Esophagus muscularis mucosa (tissue), 4 donors: ENCODE data around the gene ANXA10. TPM values are rescaled to one million over a fixed set of nuclear protein-coding genes. Genes with fewer than 3 reads are reported as not detected.

Experiments
- DNase-seq: peaks from one replicate; pipeline ENCODE4 v3.0.0-alpha.2; 2017; ENCODE audit errors: extremely low spot score
- H3K27ac ChIP-seq, 4 donors: fragments of 200-600 bp; sonication (generic); replicated peaks in 1 of 4; 1 replicate in 3 of 4; 2 replicates in 1 of 4; pipeline ENCODE4 v1.5.1; 2016 to 2019; ENCODE audit warnings: mild to moderate bottlenecking in 1 of 4
- H3K27me3 ChIP-seq, 4 donors: fragments of 200-600 bp; sonication (generic); one replicate each; pipeline versions ENCODE4 v1.5.1 to v1.6.0; 2016 to 2019
- H3K36me3 ChIP-seq, 4 donors: fragments of 200-600 bp; sonication (generic); one replicate each; pipeline ENCODE4 v1.5.1; 2016 to 2019
- H3K4me1 ChIP-seq, 4 donors: fragments of 200-600 bp; sonication (generic); one replicate each; pipeline ENCODE4 v1.5.1; 2016 to 2019
- H3K4me3 ChIP-seq, 4 donors: fragments of 200-600 bp; sonication (generic); 1 replicate in 2 of 4; 2 replicates in 2 of 4; pipeline ENCODE4 v1.5.1; 2016 to 2019; ENCODE audit warnings: mild to moderate bottlenecking in 4 of 4, moderate library complexity in 1 of 4
- H3K9me3 ChIP-seq, 4 donors: fragments of 200-600 bp; sonication (generic); 1 replicate in 3 of 4; 2 replicates in 1 of 4; pipeline ENCODE4 v1.5.1; 2016 to 2019
- EP300 ChIP-seq: sonication (generic); formaldehyde crosslinking; IDR thresholded peaks from one replicate; pipeline ENCODE4 v1.6.1; 2017; ENCODE audit warnings: antibody characterized with exemption
- POLR2A ChIP-seq: fragments of 450-650 bp; IDR thresholded peaks from one replicate; pipeline ENCODE4 v1.6.1; 2017; ENCODE audit warnings: antibody characterized with exemption, moderate library complexity, mild to moderate bottlenecking, low read depth
- POLR2AphosphoS5 ChIP-seq, 2 donors: sonication (generic); formaldehyde crosslinking; IDR thresholded peaks; one replicate each; pipeline ENCODE4 v1.6.1; 2017; ENCODE audit warnings: antibody characterized with exemption in 2 of 2
- WGBS: methylation state at CpG from one replicate; pipeline ENCODE4 v1.1.5; 2018; 5-methylcytosine and 5-hydroxymethylcytosine counted together
- intact Hi-C: fragments of 100-400 bp; cut with DNase I; formaldehyde crosslinking; loops from one replicate; pipeline ENCODE4 v1.15.1; 2023
- total RNA-seq, 4 donors: library from RNA; depleted of rRNA; stranded (reverse); fragments of >200 nt; gene quantifications; one replicate each; pipeline versions ENCODE4 v1.1.0 to v1.2.1, GENCODE V29; 2016
- TF ChIP-seq, protein P1 (sequence below), 3 experiments: fragments of 200-600 bp in 2 of 3; fragments of 450-650 bp in 1 of 3; sonication (generic) in 2 of 3; IDR thresholded peaks; one replicate each; pipeline ENCODE4 v1.5.1; 2017 to 2019; ENCODE audit warnings: antibody characterized with exemption in 3 of 3, mild to moderate bottlenecking in 2 of 3, moderate library complexity in 1 of 3

ANXA10 gene
- total RNA-seq, 4 donors from 2014 or later, result 4.6 TPM; not detected in 3

DNA sequence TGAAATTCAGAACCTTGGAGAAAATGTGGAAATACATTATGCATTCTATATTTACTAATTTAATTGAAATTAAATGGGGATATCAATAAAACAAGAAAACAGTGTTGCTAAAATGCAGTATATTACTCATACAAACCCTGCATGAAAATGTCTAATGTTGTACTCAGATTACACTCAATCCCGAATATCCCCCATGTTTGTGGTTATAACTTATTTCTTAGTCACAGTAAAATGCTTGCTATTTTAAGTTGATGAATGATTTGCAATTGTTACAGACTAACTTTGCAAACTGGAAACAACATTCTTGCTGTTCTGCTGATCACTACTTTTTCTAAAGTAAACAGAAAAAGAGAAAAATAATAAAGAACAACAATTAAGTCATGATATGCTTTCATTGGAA lies 33.1 kb upstream of the ANXA10 start:
- no peak for DNase-seq
- intact Hi-C loops, result no loop called here
- Histone ChIP-seq H3K36me3 (no peaks in the 10 kb centered on the region), H3K4me1 (no peaks in the 10 kb centered on the region), H3K27ac (no peak overlapping the region), H3K9me3 (no peaks in the 10 kb centered on the region), H3K27me3 (no peaks in the 10 kb centered on the region), H3K4me3 (no peak overlapping the region)
- TF ChIP-seq EP300 (no peak), POLR2A (no peak)
- TF ChIP-seq, protein P1, sequence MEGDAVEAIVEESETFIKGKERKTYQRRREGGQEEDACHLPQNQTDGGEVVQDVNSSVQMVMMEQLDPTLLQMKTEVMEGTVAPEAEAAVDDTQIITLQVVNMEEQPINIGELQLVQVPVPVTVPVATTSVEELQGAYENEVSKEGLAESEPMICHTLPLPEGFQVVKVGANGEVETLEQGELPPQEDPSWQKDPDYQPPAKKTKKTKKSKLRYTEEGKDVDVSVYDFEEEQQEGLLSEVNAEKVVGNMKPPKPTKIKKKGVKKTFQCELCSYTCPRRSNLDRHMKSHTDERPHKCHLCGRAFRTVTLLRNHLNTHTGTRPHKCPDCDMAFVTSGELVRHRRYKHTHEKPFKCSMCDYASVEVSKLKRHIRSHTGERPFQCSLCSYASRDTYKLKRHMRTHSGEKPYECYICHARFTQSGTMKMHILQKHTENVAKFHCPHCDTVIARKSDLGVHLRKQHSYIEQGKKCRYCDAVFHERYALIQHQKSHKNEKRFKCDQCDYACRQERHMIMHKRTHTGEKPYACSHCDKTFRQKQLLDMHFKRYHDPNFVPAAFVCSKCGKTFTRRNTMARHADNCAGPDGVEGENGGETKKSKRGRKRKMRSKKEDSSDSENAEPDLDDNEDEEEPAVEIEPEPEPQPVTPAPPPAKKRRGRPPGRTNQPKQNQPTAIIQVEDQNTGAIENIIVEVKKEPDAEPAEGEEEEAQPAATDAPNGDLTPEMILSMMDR (IDR thresholded peaks at IDR 0.05), result no peak
- WGBS, result 84% methylated on average over 1 of the region's 1 CpG

DNA sequence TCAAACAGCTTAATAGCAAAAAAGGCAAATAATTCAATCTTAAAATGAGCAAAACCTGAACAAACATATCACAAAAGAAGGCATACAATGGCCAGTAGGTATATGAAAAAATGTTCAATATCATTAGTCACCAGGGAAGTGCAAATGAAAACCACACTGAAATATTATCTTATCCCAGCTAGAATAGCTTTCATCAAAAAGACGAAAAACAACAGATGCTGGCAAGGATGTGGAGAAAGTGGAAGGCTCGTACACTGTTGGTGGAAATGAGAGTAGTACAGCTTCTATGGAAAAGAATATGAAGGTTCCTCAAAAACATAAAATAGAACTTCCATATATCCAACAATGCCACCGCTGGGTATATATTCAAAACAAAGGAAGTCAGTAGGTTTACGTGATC lies 29.3 kb upstream of the ANXA10 start:
- TF ChIP-seq, protein P1 (IDR thresholded peaks at IDR 0.05), result no peak
- TF ChIP-seq POLR2AphosphoS5 (IDR thresholded peaks at IDR 0.05) (no peak), EP300 (no peak), POLR2A (no peak)
- H3K4me1 ChIP-seq, result no peaks in the 10 kb centered on the region
- intact Hi-C loops, result no loop called here
- H3K9me3 ChIP-seq, result no peaks in the 10 kb centered on the region
- no peak overlapping the region for H3K27ac ChIP-seq
- no peak overlapping the region for H3K4me3 ChIP-seq
- DNase-seq, result no peak
- H3K27me3 ChIP-seq, result no peaks in the 10 kb centered on the region
- H3K36me3 ChIP-seq, result no peaks in the 10 kb centered on the region
- 85% methylated on average over 4 of the region's 4 CpGs for WGBS

DNA sequence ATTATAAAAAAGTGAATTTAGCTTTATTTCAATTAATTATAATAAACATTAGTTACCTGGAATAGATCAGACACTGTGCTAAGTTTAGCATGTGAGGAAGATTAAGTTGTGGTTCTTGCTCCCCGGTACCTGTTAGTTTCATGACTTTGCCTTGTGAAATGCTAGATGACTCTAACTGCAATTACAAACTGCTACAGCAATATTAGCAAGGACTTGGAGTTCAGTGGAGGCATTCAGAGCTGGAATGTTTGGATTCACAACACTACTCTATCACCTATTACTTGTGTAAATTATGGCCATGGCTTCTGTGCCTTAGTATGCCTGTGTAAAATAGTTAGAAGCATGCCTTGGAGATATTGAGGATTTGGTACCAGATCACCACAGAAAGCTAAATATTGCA lies 21.4 kb upstream of the ANXA10 start:
- H3K4me3 ChIP-seq, result no peak overlapping the region
- intact Hi-C loops, result loop anchor here (10.0 kb wide), 1 partner anchor 1906 kb away; no protein-coding TSS in a partner anchor
- TF ChIP-seq EP300 (no peak), POLR2A (no peak), POLR2AphosphoS5 (IDR thresholded peaks at IDR 0.05) (no peak)
- TF ChIP-seq, protein P1 (IDR thresholded peaks at IDR 0.05), result no peak

DNA sequence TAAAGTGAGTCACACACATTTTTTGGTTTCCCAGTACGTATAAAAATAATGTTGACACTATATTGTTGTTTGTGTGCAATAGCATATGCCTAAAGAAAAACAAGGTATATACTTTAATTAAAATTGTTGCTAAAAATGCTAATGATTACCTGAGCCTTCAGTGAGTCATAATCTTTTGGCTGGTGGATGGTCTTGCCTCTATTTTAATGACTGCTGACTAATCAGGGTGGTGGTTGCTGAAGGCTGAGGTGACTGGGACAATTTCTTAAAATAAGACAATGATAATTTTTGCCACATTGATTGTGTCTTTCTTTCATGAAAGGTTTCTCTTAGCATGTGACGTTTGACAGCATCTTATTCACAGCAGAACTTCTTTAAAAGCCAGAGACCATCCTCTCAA lies 21.0 kb upstream of the ANXA10 start:
- Histone ChIP-seq H3K27ac (no peak overlapping the region), H3K4me3 (no peak overlapping the region), H3K36me3 (no peaks in the 10 kb centered on the region), H3K27me3 (no peaks in the 10 kb centered on the region), H3K4me1 (no peaks in the 10 kb centered on the region), H3K9me3 (peaks cover 0 to 4% (median 0%) of the 10 kb centered on the region in 4 donors)
- intact Hi-C loops, result loop anchor here (10.0 kb wide), 1 partner anchor 1907 kb away; no protein-coding TSS in a partner anchor
- TF ChIP-seq, protein P1 (IDR thresholded peaks at IDR 0.05), result no peak
- TF ChIP-seq EP300, result no peak
- no peak for TF ChIP-seq POLR2A
- TF ChIP-seq POLR2AphosphoS5 (IDR thresholded peaks at IDR 0.05), result no peak
- 77% methylated on average over 2 of the region's 2 CpGs for WGBS
- no peak for DNase-seq

More for the DNA sequence above, 21.4 kb upstream of the ANXA10 start:
- no peaks in the 10 kb centered on the region for H3K27me3 ChIP-seq
- H3K36me3 ChIP-seq, result no peaks in the 10 kb centered on the region
- no peak for DNase-seq
- WGBS, result 81% methylated on average over 1 of the region's 1 CpG
- peaks cover 0 to 4% (median 0%) of the 10 kb centered on the region in 4 donors for H3K9me3 ChIP-seq
- H3K4me1 ChIP-seq, result no peaks in the 10 kb centered on the region
- H3K27ac ChIP-seq, result no peak overlapping the region

DNA sequence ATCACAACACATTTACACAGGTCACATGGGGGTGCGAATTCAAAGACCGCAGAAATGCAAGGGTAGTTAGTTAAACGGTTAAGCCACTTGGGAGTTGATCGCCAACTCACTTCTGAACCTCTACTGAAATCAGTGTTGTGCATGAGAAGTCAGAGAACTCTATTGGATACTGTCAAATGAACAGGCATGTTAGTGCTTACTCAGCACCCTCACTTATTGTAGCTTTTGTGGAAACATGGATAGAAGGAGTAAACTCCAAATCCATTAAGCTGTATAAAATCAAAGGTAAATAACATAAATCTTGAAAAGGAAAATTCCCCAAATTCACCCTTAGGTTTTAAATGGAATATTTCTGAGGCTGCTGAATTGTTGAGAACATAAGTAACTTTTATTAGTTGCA lies 17.5 kb upstream of the ANXA10 start:
- Histone ChIP-seq H3K9me3 (no peaks in the 10 kb centered on the region), H3K36me3 (no peaks in the 10 kb centered on the region), H3K27ac (no peak overlapping the region), H3K4me1 (no peaks in the 10 kb centered on the region), H3K27me3 (no peaks in the 10 kb centered on the region), H3K4me3 (no peak overlapping the region)
- WGBS, result 89% methylated on average over 4 of the region's 4 CpGs
- TF ChIP-seq EP300 (no peak), POLR2A (no peak), POLR2AphosphoS5 (IDR thresholded peaks at IDR 0.05) (no peak)
- TF ChIP-seq, protein P1 (IDR thresholded peaks at IDR 0.05), result no peak
- intact Hi-C loops, result loop anchor here (5.0 to 10.0 kb wide), 2 partner anchors 1053 to 1910 kb away; no protein-coding TSS in a partner anchor
- DNase-seq, result no peak
